CD14-positive monocyte (primary cell): ENCODE measurements around the gene DAB2IP. TPM values are rescaled to one million over a fixed set of nuclear protein-coding genes. Genes with fewer than 3 reads are reported as not detected.

Source experiments
- DNase-seq, 3 donors: peaks; one replicate each; pipeline ENCODE4 v3.0.0-alpha.2; 2011 to 2022
- H2AFZ ChIP-seq: 2 replicates; pipeline ENCODE4 v1.6.0; 2012; ENCODE audit warnings: mild to moderate bottlenecking, low read depth, low read length, inconsistent platforms; ENCODE audit not compliant: insufficient read depth, poor library complexity, severe bottlenecking
- H3K27ac ChIP-seq, 2 donors: 1 replicate in 1 of 2; 2 replicates in 1 of 2; pipeline ENCODE4 v1.5.1; 2012 to 2013; ENCODE audit warnings: low read length in 2 of 2, control low read depth in 1 of 2, inconsistent platforms in 1 of 2, low read depth in 1 of 2, mild to moderate bottlenecking in 1 of 2
- H3K27me3 ChIP-seq, 2 donors: one replicate each; pipeline versions ENCODE4 v1.6.0 to v1.6.1; 2011 to 2013; ENCODE audit warnings: low read length in 2 of 2; ENCODE audit not compliant: control insufficient read depth in 2 of 2, insufficient read depth in 2 of 2
- H3K36me3 ChIP-seq, 2 donors: replicated peaks in 1 of 2; 1 replicate in 1 of 2; 2 replicates in 1 of 2; pipeline versions ENCODE4 v1.5.1 to v1.6.1; 2012 to 2013; ENCODE audit warnings: low read length in 2 of 2, control low read depth in 1 of 2, inconsistent platforms in 1 of 2, mild to moderate bottlenecking in 1 of 2; ENCODE audit not compliant: insufficient read depth in 2 of 2, control insufficient read depth in 1 of 2
- H3K4me1 ChIP-seq, 2 donors: 1 replicate in 1 of 2; 2 replicates in 1 of 2; pipeline versions ENCODE4 v1.5.1 to v1.6.1; 2012 to 2013; ENCODE audit warnings: low read length in 2 of 2, control low read depth in 1 of 2, inconsistent platforms in 1 of 2, mild to moderate bottlenecking in 1 of 2, moderate library complexity in 1 of 2; ENCODE audit not compliant: insufficient read depth in 2 of 2, control insufficient read depth in 1 of 2
- H3K4me2 ChIP-seq: replicated peaks from 2 replicates; pipeline ENCODE3; 2012; ENCODE audit warnings: low read length, moderate library complexity, mild to moderate bottlenecking; ENCODE audit not compliant: poor library complexity, severe bottlenecking; ENCODE audit errors: extremely low read depth
- H3K4me3 ChIP-seq, 3 experiments: fragments of 200-600 bp in 1 of 3; sonication (generic) in 1 of 3; replicated peaks in 1 of 3; 1 replicate in 2 of 3; 2 replicates in 1 of 3; pipeline ENCODE4 v1.5.1; 2011 to 2013; ENCODE audit warnings: low read length in 3 of 3, mild to moderate bottlenecking in 3 of 3, control low read depth in 2 of 3, low read depth in 2 of 3, inconsistent platforms in 1 of 3, moderate library complexity in 1 of 3
- H3K79me2 ChIP-seq: 2 replicates; pipeline ENCODE4 v1.6.0; 2012; ENCODE audit warnings: mild to moderate bottlenecking, control low read depth, inconsistent platforms, low read length, moderate library complexity; ENCODE audit not compliant: insufficient read depth
- H3K9ac ChIP-seq: 2 replicates; pipeline ENCODE4 v1.6.0; 2017; ENCODE audit warnings: low read length, mild to moderate bottlenecking; ENCODE audit not compliant: insufficient read depth, poor library complexity, severe bottlenecking
- H3K9me3 ChIP-seq, 2 donors: replicated peaks in 1 of 2; 1 replicate in 1 of 2; 2 replicates in 1 of 2; pipeline versions ENCODE4 v1.5.1 to v1.6.1; 2012 to 2013; ENCODE audit warnings: low read length in 2 of 2, control low read depth in 1 of 2; ENCODE audit not compliant: control insufficient read depth in 1 of 2, insufficient read depth in 1 of 2
- H4K20me1 ChIP-seq: 2 replicates; pipeline ENCODE4 v1.6.0; 2012; ENCODE audit warnings: mild to moderate bottlenecking, low read length, control low read depth, moderate library complexity; ENCODE audit not compliant: insufficient read depth
- H3K27ac Mint-ChIP-seq, 7 donors: one replicate each; pipeline ENCODE4 v1.8.0; 2020; ENCODE audit warnings: mild to moderate bottlenecking in 7 of 7, mixed read lengths in 7 of 7, moderate library complexity in 6 of 7, inconsistent platforms in 2 of 7
- H3K27me3 Mint-ChIP-seq, 3 donors: one replicate each; pipeline ENCODE4 v1.8.0; 2021 to 2022; ENCODE audit warnings: low read depth in 3 of 3, mild to moderate bottlenecking in 3 of 3, mixed read lengths in 3 of 3, moderate library complexity in 3 of 3, inconsistent platforms in 1 of 3
- H3K36me3 Mint-ChIP-seq, 2 donors: one replicate each; pipeline ENCODE4 v1.8.0; 2020; ENCODE audit warnings: mixed read lengths in 2 of 2, inconsistent platforms in 1 of 2, mild to moderate bottlenecking in 1 of 2
- H3K4me1 Mint-ChIP-seq: one replicate; pipeline ENCODE4 v1.8.0; 2020; ENCODE audit warnings: mild to moderate bottlenecking, mixed read lengths
- H3K4me3 Mint-ChIP-seq, 2 donors: one replicate each; pipeline ENCODE4 v1.8.0; 2020; ENCODE audit warnings: mild to moderate bottlenecking in 2 of 2, mixed read lengths in 2 of 2, moderate library complexity in 1 of 2
- H3K9me3 Mint-ChIP-seq, 7 donors: one replicate each; pipeline ENCODE4 v1.8.0; 2020 to 2022; ENCODE audit warnings: mixed read lengths in 7 of 7, mild to moderate bottlenecking in 6 of 7, moderate library complexity in 6 of 7, inconsistent platforms in 2 of 7
- CTCF ChIP-seq: fragments of 200-600 bp; IDR thresholded peaks from one replicate; pipeline ENCODE4 v1.8.0; 2022; ENCODE audit warnings: antibody characterized with exemption, mild to moderate bottlenecking
- WGBS: methylation state at CpG from one replicate; pipeline ENCODE4 v1.1.5; 2013; ENCODE audit warnings: missing lambda C conversion rate; ENCODE audit not compliant: insufficient coverage; 5-methylcytosine and 5-hydroxymethylcytosine counted together
- intact Hi-C, 2 donors: fragments of 100-400 bp; cut with micrococcal nuclease; formaldehyde crosslinking; loops; one replicate each; pipeline versions ENCODE4 v1.15.0 to v1.15.1; 2023
- polyA plus RNA-seq, 3 donors: library from polyadenylated mRNA; depleted of rRNA in 1 of 3; unstranded in 2 of 3; stranded (reverse) in 1 of 3; fragments of 300-500 nt in 2 of 3; fragments of >200 nt in 1 of 3; fragmentation: Illumina TruSeq in 2 of 3; gene quantifications; 1 replicate in 2 of 3; 2 replicates in 1 of 3; pipeline ENCODE4 v1.2.3, GENCODE V29; 2012 to 2021

Gene DAB2IP
- polyA plus RNA-seq, 3 donors, result 0.13 TPM; not detected in 2

GRCh38 chr9:121604242-121604641, 47.2 kb upstream of the DAB2IP start:
- Mint-ChIP-seq H3K4me3 (peak overlapping the region in 1 of 2 donors; percentile 66), H3K27me3 (peaks cover 26 to 43% (median 40%) of the 10 kb centered on the region in 3 donors), H3K27ac (peak overlapping the region in 4 of 7 donors; percentile 48 to 86 (median 76)), H3K4me1 (peaks cover 55% of the 10 kb centered on the region), H3K9me3 (peaks cover 0 to 11% (median 5%) of the 10 kb centered on the region in 7 donors), H3K36me3 (peaks cover 3% of the 10 kb centered on the region in 2 donors)
- Histone ChIP-seq H3K9ac (no peak overlapping the region), H3K4me1 (peaks cover 50 to 66% of the 10 kb centered on the region in 2 donors), H3K4me2 (peak overlapping the region; percentile 39), H3K9me3 (peaks cover 0 to under 1% of the 10 kb centered on the region in 2 donors), H3K79me2 (no peaks in the 10 kb centered on the region), H3K27ac (no peak overlapping the region), H4K20me1 (no peaks in the 10 kb centered on the region), H3K36me3 (no peaks in the 10 kb centered on the region), H3K4me3 (no peak overlapping the region), H2AFZ (peak overlapping the region; percentile 33), H3K27me3 (peaks cover 13 to 18% of the 10 kb centered on the region in 2 donors)
- peak; percentile 64 to 84 (median 78) for DNase-seq
- 4% methylated on average over 4 of the region's 4 CpGs for WGBS
- intact Hi-C loops, result loop anchor here (5.0 to 10.0 kb wide), 2 partner anchors 49 to 52 kb away; no protein-coding TSS in a partner anchor
- no peak for TF ChIP-seq CTCF

- Histone ChIP-seq H3K9ac (no peak overlapping the region), H2AFZ (peak overlapping the region; percentile 33), H3K9me3 (no peaks in the 10 kb centered on the region), H3K27me3 (peaks cover 11 to 18% of the 10 kb centered on the region in 2 donors), H4K20me1 (no peaks in the 10 kb centered on the region), H3K27ac (no peak overlapping the region), H3K4me1 (peaks cover 48 to 62% of the 10 kb centered on the region in 2 donors), H3K4me2 (peak overlapping the region; percentile 39), H3K79me2 (no peaks in the 10 kb centered on the region), H3K36me3 (no peaks in the 10 kb centered on the region), H3K4me3 (no peak overlapping the region)
- H3K27me3 Mint-ChIP-seq, result peaks cover 25 to 44% (median 41%) of the 10 kb centered on the region in 3 donors
- peaks cover 3% of the 10 kb centered on the region in 2 donors for H3K36me3 Mint-ChIP-seq
- intact Hi-C loops, result loop anchor here (5.0 to 10.0 kb wide), 2 partner anchors 50 to 52 kb away; no protein-coding TSS in a partner anchor
- no peak for TF ChIP-seq CTCF
- H3K27ac Mint-ChIP-seq, result peak overlapping the region in 1 of 7 donors; percentile 70
- DNase-seq, result no peak
- H3K9me3 Mint-ChIP-seq, result peaks cover 0 to 11% (median 5%) of the 10 kb centered on the region in 7 donors
- H3K4me3 Mint-ChIP-seq, result peak overlapping the region in 1 of 2 donors; percentile 66
- no CpG with 5 or more reads among the region's 8 CpGs for WGBS
- H3K4me1 Mint-ChIP-seq, result peaks cover 54% of the 10 kb centered on the region
These were observed 46.8 kb upstream of the DAB2IP start for GRCh38 chr9:121604654-121605053.
